DMS53 (cell line): ENCODE measurements around the gene GLOD4.
"Not testable (repeated sequence)": the region's sequence is repeated elsewhere in the genome, so short reads cannot be mapped to it uniquely, and the experiment has no call there.

Source experiments
- DNase-seq: peaks from one replicate; lab custom pipeline; 2025; lab: John Stamatoyannopoulos, UW

The GLOD4 gene

DNA sequence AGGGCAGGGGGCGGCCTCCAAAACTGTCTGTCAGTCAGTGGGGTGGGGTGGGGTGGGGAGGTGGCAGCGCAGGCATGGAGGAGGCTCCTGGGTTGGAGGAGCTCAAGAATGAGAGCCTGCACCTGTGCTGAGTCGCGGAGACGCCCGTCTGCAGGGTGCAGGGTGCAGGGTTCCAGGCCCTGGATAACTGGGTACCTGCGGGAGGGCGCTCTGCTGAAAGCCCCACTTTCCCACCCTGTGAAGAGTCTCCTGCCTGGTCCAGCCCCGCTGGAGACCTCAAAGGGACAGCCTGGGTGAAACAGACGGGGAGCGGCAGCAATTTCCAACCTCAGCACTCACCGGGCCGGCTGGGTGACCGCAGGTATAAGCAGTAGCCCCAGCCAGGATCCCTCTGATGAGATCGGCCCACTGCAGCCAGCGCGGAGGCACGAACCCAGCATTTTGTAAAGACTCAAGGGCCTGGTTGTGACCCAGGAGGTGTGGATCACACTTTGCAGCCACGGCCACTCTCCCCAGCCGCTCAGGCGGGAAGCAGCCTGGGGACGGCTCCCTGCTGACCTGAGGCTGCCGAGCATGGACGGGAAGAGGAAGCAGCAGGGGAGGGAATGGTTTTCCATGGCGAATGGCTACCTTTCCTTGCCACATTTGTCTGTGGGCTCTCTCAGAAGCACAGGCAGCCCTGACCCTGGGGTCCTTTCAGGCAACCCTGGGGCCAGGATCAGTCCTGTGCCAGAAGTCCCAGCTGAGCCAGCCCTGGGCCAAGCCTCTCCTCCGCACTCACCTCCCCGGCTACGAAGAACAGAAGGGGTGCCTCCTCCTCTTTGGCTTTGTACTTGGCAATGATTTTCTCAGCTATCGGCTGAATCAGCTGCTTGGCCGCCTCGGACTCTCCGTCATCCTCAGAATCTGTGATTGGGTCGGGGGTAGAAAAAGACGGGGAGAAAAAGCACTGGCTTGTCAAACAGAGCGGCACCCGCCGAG lies 21.1 kb upstream of the GLOD4 start:
- no peak for DNase-seq

GRCh38 chr17:802481-802880 lies 20.4 kb upstream of the GLOD4 start:
- no peak for DNase-seq

DNA sequence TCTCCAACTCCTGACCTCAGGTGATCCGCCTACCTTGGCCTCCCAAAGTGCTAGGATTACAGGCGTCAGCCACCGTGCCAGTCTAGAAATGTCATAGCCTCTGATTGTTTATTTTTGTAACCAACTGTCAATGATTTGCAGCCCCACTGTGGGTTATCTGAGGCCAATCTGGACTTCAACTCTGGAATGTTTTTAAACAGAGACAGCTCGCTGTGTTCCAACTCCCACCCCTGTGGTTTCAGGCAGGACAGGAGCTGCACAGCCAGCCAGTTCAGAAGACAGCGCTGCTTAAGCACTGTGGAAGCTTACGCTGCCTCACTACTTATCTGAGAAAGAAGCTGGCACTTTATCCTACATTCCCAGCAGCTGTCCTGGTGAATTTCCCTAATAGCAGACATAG lies 19.6 kb upstream of the GLOD4 start:
- no peak for DNase-seq

GRCh38 chr17:800446-801242 lies 18.6 kb upstream of the GLOD4 start:
- DNase-seq: no peak

DNA sequence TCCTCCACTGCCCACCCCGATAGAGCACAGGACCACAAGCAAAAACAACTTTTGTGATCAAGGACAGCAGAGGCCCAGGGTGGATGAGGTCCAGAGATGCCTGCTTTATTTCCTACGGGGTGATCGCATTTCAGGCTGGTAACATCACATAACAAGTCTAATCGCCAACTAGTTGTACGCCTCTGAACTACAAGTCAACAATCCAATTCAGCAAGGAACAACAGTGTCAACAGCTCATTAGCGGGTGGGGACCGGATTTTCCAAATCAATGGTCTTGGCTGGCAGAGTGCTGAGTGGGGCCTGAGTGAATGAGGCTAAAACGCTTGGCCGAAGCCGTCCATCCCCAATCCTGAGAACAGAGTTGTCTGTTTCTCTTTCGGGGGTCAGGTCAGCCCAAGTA lies 17.2 kb upstream of the GLOD4 start:
- no peak for DNase-seq

DNA sequence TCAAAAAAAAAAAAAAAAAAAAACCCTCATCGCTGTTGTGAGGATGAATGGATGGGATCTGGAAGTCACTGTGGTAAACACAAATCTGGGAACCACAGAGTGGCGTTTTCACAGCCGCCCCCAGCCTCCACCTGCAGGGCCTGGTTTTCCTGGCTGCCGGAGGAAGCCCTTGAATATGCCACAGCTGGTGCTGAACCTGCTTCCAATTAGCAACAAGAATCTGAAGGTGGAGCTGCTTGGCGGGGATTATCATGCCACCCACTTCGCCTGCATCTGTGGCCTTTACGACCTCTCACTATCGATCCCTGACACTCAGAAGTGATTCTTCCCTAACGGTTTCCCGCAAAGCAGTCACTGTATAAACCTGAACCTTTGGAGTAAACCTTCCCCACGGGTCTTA lies 16.2 kb upstream of the GLOD4 start:
- DNase-seq: no peak

GRCh38 chr17:797236-797840 lies 15.3 kb upstream of the GLOD4 start:
- DNase-seq: no peak

DNA sequence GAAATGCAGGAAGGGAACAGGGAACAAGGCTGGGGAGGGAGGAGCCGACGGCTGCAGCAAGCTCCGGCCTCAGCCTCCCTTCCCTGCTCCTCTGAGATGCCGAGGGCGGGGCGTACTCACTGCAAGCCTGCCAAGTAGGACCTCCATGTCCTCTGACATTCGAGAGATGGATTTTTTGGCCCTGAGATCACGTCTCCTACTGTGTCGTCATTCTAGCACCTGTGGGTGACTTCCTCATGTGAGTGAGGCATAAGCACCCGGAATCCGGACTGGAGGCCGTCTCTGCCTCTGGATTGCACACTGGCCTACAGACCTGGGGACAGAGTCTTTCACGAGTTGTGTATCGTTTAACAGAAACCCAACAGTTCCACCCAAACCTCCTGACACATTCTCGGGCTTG lies 14.5 kb upstream of the GLOD4 start:
- DNase-seq: no peak

DNA sequence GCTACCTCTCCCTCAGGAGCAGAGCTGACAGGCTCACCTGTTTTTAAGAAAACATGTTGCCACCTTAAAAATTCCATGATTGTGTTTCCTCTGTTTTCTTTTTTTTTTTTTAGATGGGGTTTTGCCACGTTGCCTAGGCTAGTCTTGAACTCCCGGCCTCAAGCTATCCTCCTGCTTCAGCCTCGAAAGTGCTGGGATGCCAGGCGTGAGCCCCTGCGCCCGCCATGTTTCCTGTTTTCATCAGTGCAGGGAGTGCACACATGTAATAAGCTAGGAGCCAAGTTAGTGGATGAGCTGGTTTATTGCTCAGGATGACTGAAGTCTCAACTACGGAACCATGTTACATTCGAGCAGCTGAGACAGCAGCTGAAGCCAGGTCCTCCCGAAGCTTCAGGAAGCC lies 13.6 kb upstream of the GLOD4 start:
- no peak for DNase-seq

DNA sequence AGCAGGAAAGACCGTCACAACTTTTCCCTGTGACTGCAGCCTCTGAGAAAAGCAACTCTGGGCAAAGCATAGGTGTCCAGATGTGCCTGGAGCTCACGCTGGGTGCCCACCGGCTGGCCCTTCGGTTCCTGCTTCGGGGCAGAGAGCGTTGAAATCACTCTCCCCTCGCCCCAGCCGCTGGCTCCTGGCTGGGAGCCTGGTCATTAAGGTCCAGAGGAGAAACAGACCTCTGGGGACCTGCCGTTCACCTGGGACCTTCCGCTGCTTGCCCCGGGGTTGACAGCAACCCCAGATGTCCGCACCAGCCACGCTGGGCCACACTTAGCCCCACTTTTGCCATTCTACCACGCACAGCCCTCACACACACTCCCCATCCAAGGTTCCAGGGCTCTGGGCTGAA lies 13.2 kb upstream of the GLOD4 start:
- no peak for DNase-seq

GRCh38 chr17:794876-795275 lies 12.8 kb upstream of the GLOD4 start:
- peak; percentile 84 for DNase-seq

DNA sequence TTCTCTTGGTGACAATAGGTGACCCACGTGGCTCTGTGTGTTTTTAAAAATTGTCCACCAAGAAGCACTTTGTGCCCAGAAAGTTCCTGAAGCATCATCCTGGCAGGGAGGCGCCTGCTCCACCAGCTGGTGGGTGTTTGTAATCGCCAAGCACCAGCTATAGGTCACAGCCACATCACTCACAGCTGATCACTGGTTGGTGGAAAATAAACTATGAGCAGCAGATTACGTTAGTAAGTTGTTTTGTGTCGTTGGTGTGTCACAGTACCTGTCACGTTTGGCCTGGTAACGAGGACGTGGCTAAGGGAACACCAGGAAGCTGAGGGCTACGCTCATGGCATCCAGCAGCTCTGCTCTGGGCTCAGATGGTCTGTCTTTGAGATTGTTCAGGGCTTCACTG lies 10.2 kb upstream of the GLOD4 start:
- DNase-seq: peak; percentile 40

- no peak for DNase-seq
Observed at GRCh38 chr17:791829-792228, 9.7 kb upstream of the GLOD4 start.

- not testable (repeated sequence) for DNase-seq
Observed at GRCh38 chr17:790874-791247, 8.8 kb upstream of the GLOD4 start.

DNA sequence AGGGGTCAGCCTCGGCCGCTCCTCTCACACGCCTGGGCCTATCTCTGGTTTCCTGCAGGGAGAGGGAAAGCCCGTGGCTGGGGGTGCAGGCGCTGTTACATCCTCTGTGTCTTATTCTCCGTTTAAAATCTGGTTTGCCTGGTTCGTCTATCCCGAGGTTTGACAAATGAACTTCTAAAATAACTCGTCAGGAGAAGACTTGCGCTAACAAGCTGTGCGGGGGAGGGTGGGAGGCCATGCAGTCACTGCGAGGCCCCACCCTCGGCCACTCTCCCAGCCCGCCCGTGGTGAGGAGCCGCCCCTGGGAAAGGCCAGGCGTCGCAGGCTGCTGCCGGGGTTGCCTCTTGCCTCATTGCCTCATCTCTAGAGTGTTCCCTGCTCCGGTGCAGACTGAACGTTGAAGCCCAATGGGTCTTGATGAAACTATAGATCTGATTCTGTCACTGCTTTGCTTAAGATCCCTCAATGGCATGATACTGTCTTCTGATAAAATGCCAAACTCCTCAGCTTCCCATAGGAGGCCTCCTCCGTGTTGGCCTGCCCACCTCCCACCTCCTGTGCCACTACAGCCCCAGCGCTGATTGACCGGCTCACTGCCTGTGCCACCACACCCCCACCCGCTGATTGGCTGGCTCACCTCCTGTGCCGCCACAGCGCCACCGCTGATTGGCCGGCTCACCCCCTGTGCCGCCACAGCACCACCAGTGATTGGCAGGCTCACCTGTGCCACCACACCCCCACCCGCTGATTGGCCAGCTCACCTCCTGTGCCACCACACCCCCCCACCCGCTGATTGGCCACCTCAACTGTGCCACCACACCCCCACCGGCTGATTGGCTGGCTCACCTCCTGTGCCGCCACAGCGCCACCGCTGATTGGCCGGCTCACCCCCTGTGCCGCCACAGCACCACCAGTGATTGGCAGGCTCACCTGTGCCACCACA lies 8.1 kb upstream of the GLOD4 start:
- DNase-seq: not testable (repeated sequence)

GRCh38 chr17:789160-789840 lies 7.2 kb upstream of the GLOD4 start:
- DNase-seq: no peak

- no peak for DNase-seq
Observed at GRCh38 chr17:788551-788950, 6.5 kb upstream of the GLOD4 start.

DNA sequence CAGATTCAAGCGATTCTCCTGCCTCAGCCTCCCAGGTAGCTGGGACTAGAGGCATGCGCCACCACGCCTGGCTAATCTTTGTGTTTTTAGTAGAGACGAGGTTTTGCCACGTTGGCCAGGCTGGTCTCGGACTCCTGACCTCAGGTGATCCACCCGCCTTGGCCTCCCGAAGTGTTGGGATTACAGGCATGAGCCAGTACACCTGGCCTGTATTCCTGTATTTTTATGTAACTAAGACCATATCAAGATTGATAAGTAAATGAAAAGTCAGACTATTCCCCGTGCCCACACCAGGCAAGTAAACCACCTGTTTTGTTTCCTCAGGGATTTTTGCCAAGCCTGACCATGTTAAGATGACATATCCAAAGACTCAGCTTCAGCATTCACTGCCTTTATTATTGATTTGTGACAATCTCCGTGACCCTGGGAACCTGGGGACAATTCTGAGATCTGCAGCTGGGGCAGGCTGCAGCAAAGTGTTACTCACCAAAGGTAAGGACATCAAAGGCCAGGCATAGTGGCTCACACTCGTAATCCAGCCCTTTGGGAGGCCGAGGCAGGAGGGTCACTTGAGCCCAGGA lies 5.7 kb upstream of the GLOD4 start:
- no peak for DNase-seq

DNA sequence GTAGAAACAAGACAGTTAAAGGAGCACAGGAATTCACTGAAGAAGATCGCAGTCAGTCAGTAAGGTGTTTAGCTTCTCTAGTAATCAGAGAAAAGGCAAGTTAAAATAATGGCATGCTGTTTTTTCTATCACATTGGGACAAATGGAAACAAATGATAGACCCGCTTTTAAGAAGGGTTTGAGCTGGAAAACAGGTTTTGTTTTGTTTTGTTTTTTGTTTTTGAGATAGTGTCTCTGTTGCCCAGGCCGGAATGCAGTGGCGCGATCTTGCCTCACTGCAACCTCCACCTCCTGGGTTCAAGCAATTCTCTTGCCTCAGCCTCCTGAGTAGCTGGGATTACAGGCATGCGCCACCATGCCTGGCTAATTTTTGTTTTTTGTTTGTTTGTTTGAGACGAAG lies 3.8 kb upstream of the GLOD4 start:
- DNase-seq: not testable (repeated sequence)

DNA sequence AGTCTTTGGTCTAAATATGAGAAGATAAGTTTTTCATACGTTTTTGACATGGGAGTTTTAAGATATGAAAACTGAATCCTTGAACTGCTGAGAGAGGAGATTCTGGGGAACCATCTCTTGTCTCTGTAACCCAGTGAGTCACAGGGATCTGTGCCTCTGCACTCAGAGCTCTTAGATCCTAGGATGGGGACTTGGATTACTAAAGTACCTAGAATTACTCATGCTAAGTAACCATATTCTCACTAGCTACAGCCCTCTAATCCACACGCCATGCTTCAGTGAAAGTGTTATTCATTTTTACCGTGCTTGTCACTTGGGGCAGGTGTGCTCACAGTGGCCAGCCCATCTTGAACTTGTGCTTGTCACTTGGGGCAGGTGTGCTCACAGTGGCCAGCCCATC lies 2.1 kb upstream of the GLOD4 start:
- peak; percentile 54 for DNase-seq

GRCh38 chr17:778096-778495 lies 4.0 kb downstream of the GLOD4 start:
- no peak for DNase-seq
